ENCODE data around the gene MLANA.

DNA sequence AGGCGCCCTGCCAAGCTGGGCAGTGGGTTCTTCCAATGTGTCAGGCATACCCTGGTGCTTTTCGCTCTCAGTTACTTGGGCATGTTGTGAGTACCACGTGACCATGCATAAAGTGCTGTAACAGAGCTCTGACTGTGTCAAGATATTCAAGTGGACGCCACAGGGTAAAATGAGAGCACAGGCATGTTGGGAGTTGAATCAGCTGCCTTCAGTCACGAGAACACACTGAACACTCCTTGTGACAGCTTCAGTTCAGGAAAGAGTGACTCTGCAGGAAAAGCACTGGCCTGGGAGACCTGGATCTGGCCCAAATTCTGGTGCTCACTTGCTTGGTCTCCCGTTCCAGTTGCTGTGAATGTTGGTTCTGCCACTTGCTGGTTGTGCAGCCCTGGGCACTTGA, 5.1 kb downstream of the MLANA start:
- no peak for TF ChIP-seq ZNF394 (tag by site-specific recombination; IDR thresholded peaks at IDR 0.05; ENCODE audit: borderline replicate concordance)
- TF ChIP-seq ZNF311 (tag by site-specific recombination; IDR thresholded peaks at IDR 0.05; ENCODE audit: borderline replicate concordance), result no peak
- TF ChIP-seq, protein P1, sequence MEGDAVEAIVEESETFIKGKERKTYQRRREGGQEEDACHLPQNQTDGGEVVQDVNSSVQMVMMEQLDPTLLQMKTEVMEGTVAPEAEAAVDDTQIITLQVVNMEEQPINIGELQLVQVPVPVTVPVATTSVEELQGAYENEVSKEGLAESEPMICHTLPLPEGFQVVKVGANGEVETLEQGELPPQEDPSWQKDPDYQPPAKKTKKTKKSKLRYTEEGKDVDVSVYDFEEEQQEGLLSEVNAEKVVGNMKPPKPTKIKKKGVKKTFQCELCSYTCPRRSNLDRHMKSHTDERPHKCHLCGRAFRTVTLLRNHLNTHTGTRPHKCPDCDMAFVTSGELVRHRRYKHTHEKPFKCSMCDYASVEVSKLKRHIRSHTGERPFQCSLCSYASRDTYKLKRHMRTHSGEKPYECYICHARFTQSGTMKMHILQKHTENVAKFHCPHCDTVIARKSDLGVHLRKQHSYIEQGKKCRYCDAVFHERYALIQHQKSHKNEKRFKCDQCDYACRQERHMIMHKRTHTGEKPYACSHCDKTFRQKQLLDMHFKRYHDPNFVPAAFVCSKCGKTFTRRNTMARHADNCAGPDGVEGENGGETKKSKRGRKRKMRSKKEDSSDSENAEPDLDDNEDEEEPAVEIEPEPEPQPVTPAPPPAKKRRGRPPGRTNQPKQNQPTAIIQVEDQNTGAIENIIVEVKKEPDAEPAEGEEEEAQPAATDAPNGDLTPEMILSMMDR (tag by site-specific recombination; IDR thresholded peaks at IDR 0.05), result no peak

Data from HEK293 (cell line).